ENCODE results near the gene CHD2.

Gene CHD2

GRCh38 chr15:93072411-93073394 is 172.6 kb downstream of the CHD2 start:
- Histone ChIP-seq H3K27ac (ENCODE audit: insufficient read depth in 1 of 2, low read depth in 1 of 2, low read length in 2 of 2, poor library complexity in 1 of 2, severe bottlenecking in 2 of 2) (no peak overlapping the region), H3K9me3 (ENCODE audit: control extremely low read depth in 1 of 5, control insufficient read depth in 4 of 5, insufficient read depth in 2 of 5, low read depth in 1 of 5, low read length in 4 of 5) (no peaks in the 10 kb centered on the region), H3K36me3 (ENCODE audit: control insufficient read depth in 4 of 4, insufficient read depth in 4 of 4, low read length in 3 of 4) (no peaks in the 10 kb centered on the region), H3K4me1 (ENCODE audit: control extremely low read depth in 1 of 4, control insufficient read depth in 4 of 4, insufficient read depth in 4 of 4, low read length in 3 of 4) (peaks cover 0 to 34% (median 20%) of the 10 kb centered on the region in 4 experiments), H3K4me3 (ENCODE audit: control insufficient read depth in 1 of 7, extremely low read depth in 1 of 7, insufficient read depth in 4 of 7, low read depth in 2 of 7, low read length in 6 of 7) (peak overlapping the region; percentile 28 to 81 (median 53)), H3K27me3 (replicated peaks in 2 of 5; ENCODE audit: control insufficient read depth in 4 of 5, insufficient read depth in 5 of 5, low read length in 4 of 5) (peaks cover 0 to 49% (median 4%) of the 10 kb centered on the region in 5 experiments)
- ChIA-PET POLR2A (no interaction called here), CTCF (interaction anchor here (1.2 to 4.0 kb wide), 8 partner anchors 13 to 37 kb away, joined by 3 to 14 read pairs (median 5); no protein-coding TSS in a partner anchor)
- under 1% methylated on average over 63 of the region's 96 CpGs for WGBS (ENCODE audit: insufficient coverage)
- peak in 2 of 3 donors; percentile 42 to 61 for DNase-seq

GRCh38 chr15:93073465-93073952 is 173.4 kb downstream of the CHD2 start:
- Histone ChIP-seq H3K4me3 (ENCODE audit: control insufficient read depth in 1 of 7, extremely low read depth in 1 of 7, insufficient read depth in 4 of 7, low read depth in 2 of 7, low read length in 6 of 7) (peak overlapping the region in 6 of 7 experiments; percentile 13 to 81 (median 60)), H3K27me3 (replicated peaks in 2 of 5; ENCODE audit: control insufficient read depth in 4 of 5, insufficient read depth in 5 of 5, low read length in 4 of 5) (peaks cover 0 to 49% (median 4%) of the 10 kb centered on the region in 5 experiments), H3K4me1 (ENCODE audit: control extremely low read depth in 1 of 4, control insufficient read depth in 4 of 4, insufficient read depth in 4 of 4, low read length in 3 of 4) (peaks cover 0 to 32% (median 20%) of the 10 kb centered on the region in 4 experiments), H3K36me3 (ENCODE audit: control insufficient read depth in 4 of 4, insufficient read depth in 4 of 4, low read length in 3 of 4) (no peaks in the 10 kb centered on the region), H3K27ac (ENCODE audit: insufficient read depth in 1 of 2, low read depth in 1 of 2, low read length in 2 of 2, poor library complexity in 1 of 2, severe bottlenecking in 2 of 2) (no peak overlapping the region), H3K9me3 (ENCODE audit: control extremely low read depth in 1 of 5, control insufficient read depth in 4 of 5, insufficient read depth in 2 of 5, low read depth in 1 of 5, low read length in 4 of 5) (no peaks in the 10 kb centered on the region)
- DNase-seq = peak in 2 of 3 donors; percentile 56 to 82
- 11% methylated on average over 26 of the region's 30 CpGs for WGBS (ENCODE audit: insufficient coverage)
- ChIA-PET CTCF (interaction anchor here (0.7 to 1.8 kb wide), 5 partner anchors 14 to 38 kb away, joined by 3 to 6 read pairs (median 4); no protein-coding TSS in a partner anchor), POLR2A (no interaction called here)

- H3K9me3 ChIP-seq (ENCODE audit: control extremely low read depth in 1 of 5, control insufficient read depth in 4 of 5, insufficient read depth in 2 of 5, low read depth in 1 of 5, low read length in 4 of 5) = no peaks in the 10 kb centered on the region
- POLR2A ChIA-PET = no interaction called here
- WGBS (ENCODE audit: insufficient coverage) = over 99% methylated on average over 13 of the region's 13 CpGs
- H3K27ac ChIP-seq (ENCODE audit: insufficient read depth in 1 of 2, low read depth in 1 of 2, low read length in 2 of 2, poor library complexity in 1 of 2, severe bottlenecking in 2 of 2) = no peak overlapping the region
- H3K4me3 ChIP-seq (ENCODE audit: control insufficient read depth in 1 of 7, extremely low read depth in 1 of 7, insufficient read depth in 4 of 7, low read depth in 2 of 7, low read length in 6 of 7) = no peak overlapping the region
- DNase-seq = no peak
- peaks cover 0 to 32% (median 20%) of the 10 kb centered on the region in 4 experiments for H3K4me1 ChIP-seq (ENCODE audit: control extremely low read depth in 1 of 4, control insufficient read depth in 4 of 4, insufficient read depth in 4 of 4, low read length in 3 of 4)
- CTCF ChIA-PET = interaction anchor here (1.8 to 2.3 kb wide), 2 partner anchors 13 to 45 kb away, joined by 6 read pairs; no protein-coding TSS in a partner anchor
- peaks cover 0 to 48% (median 4%) of the 10 kb centered on the region in 5 experiments for H3K27me3 ChIP-seq (replicated peaks in 2 of 5; ENCODE audit: control insufficient read depth in 4 of 5, insufficient read depth in 5 of 5, low read length in 4 of 5)
- no peaks in the 10 kb centered on the region for H3K36me3 ChIP-seq (ENCODE audit: control insufficient read depth in 4 of 4, insufficient read depth in 4 of 4, low read length in 3 of 4)
Measured at GRCh38 chr15:93074599-93074998, 174.5 kb downstream of the CHD2 start.

GRCh38 chr15:93076217-93076616 is 176.1 kb downstream of the CHD2 start:
- Histone ChIP-seq H3K36me3 (ENCODE audit: control insufficient read depth in 4 of 4, insufficient read depth in 4 of 4, low read length in 3 of 4) (no peaks in the 10 kb centered on the region), H3K27me3 (replicated peaks in 2 of 5; ENCODE audit: control insufficient read depth in 4 of 5, insufficient read depth in 5 of 5, low read length in 4 of 5) (peaks cover 0 to 47% (median 4%) of the 10 kb centered on the region in 5 experiments), H3K4me1 (ENCODE audit: control extremely low read depth in 1 of 4, control insufficient read depth in 4 of 4, insufficient read depth in 4 of 4, low read length in 3 of 4) (peaks cover 0 to 27% (median 20%) of the 10 kb centered on the region in 4 experiments), H3K9me3 (ENCODE audit: control extremely low read depth in 1 of 5, control insufficient read depth in 4 of 5, insufficient read depth in 2 of 5, low read depth in 1 of 5, low read length in 4 of 5) (no peaks in the 10 kb centered on the region), H3K4me3 (ENCODE audit: control insufficient read depth in 1 of 7, extremely low read depth in 1 of 7, insufficient read depth in 4 of 7, low read depth in 2 of 7, low read length in 6 of 7) (no peak overlapping the region), H3K27ac (ENCODE audit: insufficient read depth in 1 of 2, low read depth in 1 of 2, low read length in 2 of 2, poor library complexity in 1 of 2, severe bottlenecking in 2 of 2) (no peak overlapping the region)
- ChIA-PET CTCF (interaction anchor here (0.9 to 2.3 kb wide), 4 partner anchors 16 to 50 kb away, joined by 3 to 6 read pairs (median 4); no protein-coding TSS in a partner anchor), POLR2A (no interaction called here)
- WGBS (ENCODE audit: insufficient coverage) = no CpG with 5 or more reads among the region's 1 CpG
- DNase-seq = no peak

GRCh38 chr15:93076875-93077274 is 176.8 kb downstream of the CHD2 start:
- no peak for DNase-seq
- POLR2A ChIA-PET = no interaction called here
- peaks cover 0 to 43% (median 4%) of the 10 kb centered on the region in 5 experiments for H3K27me3 ChIP-seq (replicated peaks in 2 of 5; ENCODE audit: control insufficient read depth in 4 of 5, insufficient read depth in 5 of 5, low read length in 4 of 5)
- 98% methylated on average over 3 of the region's 5 CpGs for WGBS (ENCODE audit: insufficient coverage)
- no peak overlapping the region for H3K4me3 ChIP-seq (ENCODE audit: control insufficient read depth in 1 of 7, extremely low read depth in 1 of 7, insufficient read depth in 4 of 7, low read depth in 2 of 7, low read length in 6 of 7)
- no peaks in the 10 kb centered on the region for H3K36me3 ChIP-seq (ENCODE audit: control insufficient read depth in 4 of 4, insufficient read depth in 4 of 4, low read length in 3 of 4)
- no peak overlapping the region for H3K27ac ChIP-seq (ENCODE audit: insufficient read depth in 1 of 2, low read depth in 1 of 2, low read length in 2 of 2, poor library complexity in 1 of 2, severe bottlenecking in 2 of 2)
- CTCF ChIA-PET = interaction anchor here (0.8 to 1.6 kb wide), 6 partner anchors 11 to 51 kb away, joined by 3 to 7 read pairs (median 3); no protein-coding TSS in a partner anchor
- H3K4me1 ChIP-seq (ENCODE audit: control extremely low read depth in 1 of 4, control insufficient read depth in 4 of 4, insufficient read depth in 4 of 4, low read length in 3 of 4) = peaks cover 0 to 20% (median 17%) of the 10 kb centered on the region in 4 experiments
- H3K9me3 ChIP-seq (ENCODE audit: control extremely low read depth in 1 of 5, control insufficient read depth in 4 of 5, insufficient read depth in 2 of 5, low read depth in 1 of 5, low read length in 4 of 5) = no peaks in the 10 kb centered on the region
